GM12873 (cell line): ENCODE data around the gene TENM3.

Source experiments
- TF ChIP-seq, protein P1 (sequence below): IDR thresholded peaks from 2 replicates; pipeline ENCODE4 v1.5.1; 2012; ENCODE audit warnings: low read depth, mild to moderate bottlenecking, moderate library complexity, low read length, control low read depth; ENCODE audit not compliant: insufficient read depth; ENCODE audit errors: missing control alignments

The TENM3 gene

GRCh38 chr4:182320580-182320979 is 77.4 kb downstream of the TENM3 start:
- TF ChIP-seq, protein P1, sequence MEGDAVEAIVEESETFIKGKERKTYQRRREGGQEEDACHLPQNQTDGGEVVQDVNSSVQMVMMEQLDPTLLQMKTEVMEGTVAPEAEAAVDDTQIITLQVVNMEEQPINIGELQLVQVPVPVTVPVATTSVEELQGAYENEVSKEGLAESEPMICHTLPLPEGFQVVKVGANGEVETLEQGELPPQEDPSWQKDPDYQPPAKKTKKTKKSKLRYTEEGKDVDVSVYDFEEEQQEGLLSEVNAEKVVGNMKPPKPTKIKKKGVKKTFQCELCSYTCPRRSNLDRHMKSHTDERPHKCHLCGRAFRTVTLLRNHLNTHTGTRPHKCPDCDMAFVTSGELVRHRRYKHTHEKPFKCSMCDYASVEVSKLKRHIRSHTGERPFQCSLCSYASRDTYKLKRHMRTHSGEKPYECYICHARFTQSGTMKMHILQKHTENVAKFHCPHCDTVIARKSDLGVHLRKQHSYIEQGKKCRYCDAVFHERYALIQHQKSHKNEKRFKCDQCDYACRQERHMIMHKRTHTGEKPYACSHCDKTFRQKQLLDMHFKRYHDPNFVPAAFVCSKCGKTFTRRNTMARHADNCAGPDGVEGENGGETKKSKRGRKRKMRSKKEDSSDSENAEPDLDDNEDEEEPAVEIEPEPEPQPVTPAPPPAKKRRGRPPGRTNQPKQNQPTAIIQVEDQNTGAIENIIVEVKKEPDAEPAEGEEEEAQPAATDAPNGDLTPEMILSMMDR = no peak

- TF ChIP-seq, protein P1 = no peak
These were observed 81.1 kb downstream of the TENM3 start for GRCh38 chr4:182324282-182324681.

GRCh38 chr4:182325397-182325796 is 82.2 kb downstream of the TENM3 start:
- TF ChIP-seq, protein P1 = no peak

DNA sequence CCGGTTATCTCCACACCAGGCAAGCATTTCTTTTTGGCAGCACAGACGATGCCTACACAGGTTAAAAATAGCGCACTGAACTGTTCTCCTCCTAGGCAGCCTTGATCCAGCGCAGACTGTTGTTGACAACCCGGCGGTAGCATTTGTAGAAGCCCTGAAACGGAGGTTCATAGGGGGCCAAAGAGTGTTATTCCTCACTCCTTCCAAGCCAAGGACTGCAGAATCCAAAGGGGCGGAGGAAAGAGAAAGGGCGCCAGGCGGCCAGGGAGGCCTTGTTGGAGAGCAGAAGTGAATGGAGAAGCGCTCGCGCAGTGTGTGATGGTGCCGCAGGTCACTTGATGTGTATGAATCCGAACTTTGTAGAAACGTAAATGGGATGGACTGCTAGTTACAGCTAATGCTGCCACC is 82.7 kb downstream of the TENM3 start:
- TF ChIP-seq, protein P1 = no peak

GRCh38 chr4:182328505-182328904 is 85.3 kb downstream of the TENM3 start:
- TF ChIP-seq, protein P1 = no peak

- TF ChIP-seq, protein P1 = no peak
These were observed 94.2 kb downstream of the TENM3 start for GRCh38 chr4:182337366-182337765.

DNA sequence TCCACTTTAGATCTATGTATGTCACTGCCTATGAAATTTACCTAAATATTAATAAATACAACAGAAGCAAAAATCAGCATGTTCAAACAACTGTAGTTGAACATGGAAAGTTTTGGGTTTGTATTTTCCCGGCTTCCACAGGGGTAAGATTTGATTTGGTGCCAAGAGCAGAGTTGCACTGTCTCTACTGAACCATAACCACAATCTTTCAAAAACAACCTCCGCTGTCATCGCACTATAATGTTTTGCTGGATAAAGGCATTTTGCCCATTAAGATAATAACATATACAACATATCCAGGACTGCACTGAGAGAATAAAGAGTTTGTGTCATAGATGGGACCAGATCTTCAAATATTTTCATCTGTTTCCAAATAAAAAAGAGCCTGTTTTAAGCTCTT is 94.9 kb downstream of the TENM3 start:
- TF ChIP-seq, protein P1 = no peak
